OCI-LY3 (cell line): ENCODE measurements around the gene OR10Z1.

ENCODE experiments used
- CTCF ChIP-seq: fragments of 200-600, 300-600 bp; sonication (generic); IDR thresholded peaks from 2 replicates; pipeline ENCODE4 v1.5.1; 2014; ENCODE audit warnings: antibody characterized with exemption, low read length, low read depth
- EZH2phosphoT487 ChIP-seq: fragments of 200-600 bp; shearing (Covaris generic); IDR thresholded peaks from 2 replicates; pipeline ENCODE4 v1.6.1; 2018; ENCODE audit warnings: antibody characterized with exemption, mixed run types, low read depth

GRCh38 chr1:158638904-158639303, 33.8 kb downstream of the OR10Z1 start:
- TF ChIP-seq CTCF, result no peak
- no peak for TF ChIP-seq EZH2phosphoT487
